H7 (cell line): ENCODE results near the gene MTOR. TPM values are rescaled to one million over a fixed set of nuclear protein-coding genes. Genes with fewer than 3 reads are reported as not detected.

Experiments
- DNase-seq: peaks from one replicate; pipeline ENCODE4 v3.0.0; 2012
- H3K27me3 ChIP-seq: 2 replicates; pipeline ENCODE4 v1.6.0; 2011; ENCODE audit warnings: mild to moderate bottlenecking, low read length; ENCODE audit not compliant: control insufficient read depth, insufficient read depth
- H3K36me3 ChIP-seq: replicated peaks from 2 replicates; pipeline ENCODE4 v1.5.1; 2011; ENCODE audit warnings: low read length; ENCODE audit not compliant: control insufficient read depth, insufficient read depth
- H3K4me3 ChIP-seq: 2 replicates; pipeline ENCODE4 v1.5.1; 2011; ENCODE audit warnings: low read depth, mild to moderate bottlenecking, control low read depth, low read length, moderate library complexity; ENCODE audit not compliant: insufficient read depth
- total RNA-seq: library from RNA; depleted of rRNA; stranded (reverse); fragments of >200 nt; shearing (Covaris generic); gene quantifications from 2 replicates; pipeline ENCODE4 v1.2.3, GENCODE V29; 2014

Gene MTOR
- total RNA-seq, 1 experiment from 2014 or later, result 74.4 TPM

GRCh38 chr1:11214698-11215380 is 47.5 kb downstream of the MTOR start:
- H3K27me3 ChIP-seq, result no peaks in the 10 kb centered on the region
- H3K4me3 ChIP-seq, result no peak overlapping the region
- no peak for DNase-seq

GRCh38 chr1:11211925-11212587 is 50.3 kb downstream of the MTOR start:
- Histone ChIP-seq H3K27me3 (no peaks in the 10 kb centered on the region), H3K36me3 (peaks cover 53% of the 10 kb centered on the region), H3K4me3 (no peak overlapping the region)
- no peak for DNase-seq

More at GRCh38 chr1:11214698-11215380, 47.5 kb downstream of the MTOR start:
- H3K36me3 ChIP-seq, result peaks cover 36% of the 10 kb centered on the region

- Histone ChIP-seq H3K27me3 (no peaks in the 10 kb centered on the region), H3K36me3 (peaks cover 55% of the 10 kb centered on the region), H3K4me3 (no peak overlapping the region)
- DNase-seq, result no peak
Observed at GRCh38 chr1:11211461-11211860, 50.9 kb downstream of the MTOR start.

GRCh38 chr1:11207898-11208611 is 54.3 kb downstream of the MTOR start:
- H3K4me3 ChIP-seq, result no peak overlapping the region
- H3K36me3 ChIP-seq, result peaks cover 59% of the 10 kb centered on the region
- no peaks in the 10 kb centered on the region for H3K27me3 ChIP-seq
- no peak for DNase-seq

GRCh38 chr1:11204396-11205190 is 57.8 kb downstream of the MTOR start:
- no peaks in the 10 kb centered on the region for H3K27me3 ChIP-seq
- H3K4me3 ChIP-seq, result no peak overlapping the region
- DNase-seq, result no peak
- peaks cover 36% of the 10 kb centered on the region for H3K36me3 ChIP-seq

DNA sequence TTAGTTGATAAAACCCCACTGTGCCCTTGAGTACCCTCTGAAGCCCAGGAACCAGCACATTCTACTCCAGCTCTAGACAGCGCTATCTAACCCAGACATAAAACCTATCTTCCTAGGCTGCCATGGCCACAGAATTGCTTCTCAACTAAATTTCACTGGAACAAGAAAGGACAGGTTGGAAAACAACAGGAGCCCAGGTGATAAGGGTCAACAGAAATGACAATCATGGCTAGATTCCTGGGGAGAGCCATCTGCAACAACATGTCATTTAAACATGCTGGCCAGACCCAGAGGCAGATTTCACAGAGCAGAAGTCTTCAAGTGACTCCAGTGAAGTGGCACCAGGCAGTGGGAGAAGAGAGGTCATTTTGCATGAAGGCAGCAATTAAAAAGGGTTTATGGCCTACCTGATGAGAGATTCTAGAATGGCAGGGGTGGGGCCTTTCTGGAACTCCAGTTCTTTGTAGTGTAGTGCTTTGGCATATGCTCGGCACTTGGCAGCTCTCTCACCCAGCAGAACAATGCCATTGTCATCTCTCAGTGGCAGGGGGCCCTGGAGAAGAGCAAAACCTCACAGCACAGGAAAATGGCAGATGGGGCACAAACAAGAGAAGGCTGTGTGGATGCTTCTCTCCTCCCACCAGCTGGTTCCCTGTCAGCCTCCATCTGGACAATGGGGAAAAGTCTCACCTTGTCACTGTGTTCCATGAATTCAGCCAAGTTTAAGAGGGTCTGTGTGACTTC is 63.3 kb downstream of the MTOR start:
- Histone ChIP-seq H3K4me3 (no peak overlapping the region), H3K36me3 (peaks cover 22% of the 10 kb centered on the region), H3K27me3 (no peaks in the 10 kb centered on the region)
- DNase-seq, result no peak

GRCh38 chr1:11198257-11198656 is 64.1 kb downstream of the MTOR start:
- Histone ChIP-seq H3K36me3 (peaks cover 22% of the 10 kb centered on the region), H3K4me3 (no peak overlapping the region), H3K27me3 (no peaks in the 10 kb centered on the region)
- no peak for DNase-seq

- no peak overlapping the region for H3K4me3 ChIP-seq
- DNase-seq, result no peak
- H3K27me3 ChIP-seq, result no peaks in the 10 kb centered on the region
- peaks cover 24% of the 10 kb centered on the region for H3K36me3 ChIP-seq
Observed at GRCh38 chr1:11197359-11197758, 65.0 kb downstream of the MTOR start.

- no peak for DNase-seq
- no peak overlapping the region for H3K4me3 ChIP-seq
- H3K36me3 ChIP-seq, result peaks cover 24% of the 10 kb centered on the region
- no peaks in the 10 kb centered on the region for H3K27me3 ChIP-seq
Observed at GRCh38 chr1:11196945-11197344, 65.4 kb downstream of the MTOR start.

GRCh38 chr1:11194407-11195176 is 67.8 kb downstream of the MTOR start:
- no peak for DNase-seq
- H3K4me3 ChIP-seq, result no peak overlapping the region
- H3K27me3 ChIP-seq, result no peaks in the 10 kb centered on the region
- peaks cover 31% of the 10 kb centered on the region for H3K36me3 ChIP-seq

GRCh38 chr1:11193376-11193775 is 69.0 kb downstream of the MTOR start:
- Histone ChIP-seq H3K36me3 (peaks cover 24% of the 10 kb centered on the region), H3K4me3 (no peak overlapping the region), H3K27me3 (no peaks in the 10 kb centered on the region)
- no peak for DNase-seq

DNA sequence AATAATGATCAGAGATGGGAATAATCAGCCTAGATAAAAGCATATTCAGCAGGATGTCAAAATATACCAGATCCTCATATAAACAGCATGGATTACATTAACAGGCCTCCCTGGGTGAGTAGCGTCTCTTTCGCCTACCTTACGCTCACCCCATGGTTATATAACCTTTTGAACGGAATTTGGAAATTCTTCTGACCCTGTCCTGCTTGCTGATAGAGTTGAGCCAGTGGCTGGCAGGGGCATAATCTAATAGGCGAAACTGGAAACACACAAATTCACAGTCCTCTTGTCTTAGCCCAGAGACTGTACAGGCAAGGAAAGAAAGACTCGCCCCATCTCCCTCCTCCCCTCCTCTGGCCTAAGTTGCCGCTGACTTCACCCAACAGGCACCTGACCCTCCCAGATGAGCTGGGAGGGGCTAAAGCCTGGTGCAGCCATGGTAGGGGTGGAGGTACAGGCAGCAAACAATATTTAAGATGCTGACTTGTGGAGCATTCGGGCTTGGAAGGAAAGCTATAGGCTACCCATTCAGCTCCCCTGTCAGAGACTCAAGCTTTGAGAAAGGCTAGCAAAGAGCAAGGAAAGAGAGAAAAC is 73.4 kb downstream of the MTOR start, which contains the start of gene ANGPTL7:
Gene ANGPTL7, plus strand, starts transcription at position 498 of the 594 bp plus-strand sequence. CDS start 225 bp downstream, outside the sequence.
- H3K36me3 ChIP-seq, result peaks cover 15% of the 10 kb centered on the region

DNA sequence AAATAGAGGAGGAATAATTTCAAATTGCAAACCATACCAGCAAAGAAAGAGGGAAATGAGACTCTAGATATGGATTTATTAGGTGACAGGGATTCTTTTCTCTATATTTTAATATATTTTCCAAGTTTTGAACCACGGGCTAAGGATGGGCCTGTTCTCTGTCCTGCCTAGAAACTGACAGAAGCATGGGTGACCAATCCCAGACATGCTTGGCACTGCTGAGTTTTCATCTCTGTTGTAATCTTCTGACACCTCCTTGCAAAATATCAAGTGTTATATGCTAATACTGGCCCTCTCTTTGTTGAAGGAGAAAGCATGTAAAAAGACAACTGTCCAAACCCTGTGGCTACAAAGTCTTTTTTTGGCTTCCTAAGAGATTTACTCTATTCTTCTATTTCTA is 74.0 kb downstream of the MTOR start:
- peaks cover 12% of the 10 kb centered on the region for H3K36me3 ChIP-seq
- H3K27me3 ChIP-seq, result no peaks in the 10 kb centered on the region
- DNase-seq, result no peak
- H3K4me3 ChIP-seq, result no peak overlapping the region

More for the DNA sequence above, 73.4 kb downstream of the MTOR start, which contains the start of gene ANGPTL7:
- H3K4me3 ChIP-seq, result no peak within 1 kb of the TSS
- H3K27me3 ChIP-seq, result no peaks in the 10 kb centered on the region
- DNase-seq, result no peak
